SH-SY5Y (cell line): ENCODE measurements around the gene SPTBN2.

Experiments
- GATA2 ChIP-seq: IDR thresholded peaks from 2 replicates; pipeline ENCODE4 v1.6.1; 2011; ENCODE audit warnings: mild to moderate bottlenecking, low read depth, low read length
- GATA3 ChIP-seq: IDR thresholded peaks from 2 replicates; pipeline ENCODE4 v1.6.1; 2011; ENCODE audit warnings: low read depth, mild to moderate bottlenecking, low read length, moderate library complexity

GRCh38 chr11:66744485-66745355 lies 15.7 kb upstream of the SPTBN2 start:
- TF ChIP-seq GATA2 (no peak), GATA3 (no peak)
